ENCODE measurements around the gene LRP1B.
"Not testable (repeated sequence)": the region's sequence is repeated elsewhere in the genome, so short reads cannot be mapped to it uniquely, and the experiment has no call there.

LRP1B gene

DNA sequence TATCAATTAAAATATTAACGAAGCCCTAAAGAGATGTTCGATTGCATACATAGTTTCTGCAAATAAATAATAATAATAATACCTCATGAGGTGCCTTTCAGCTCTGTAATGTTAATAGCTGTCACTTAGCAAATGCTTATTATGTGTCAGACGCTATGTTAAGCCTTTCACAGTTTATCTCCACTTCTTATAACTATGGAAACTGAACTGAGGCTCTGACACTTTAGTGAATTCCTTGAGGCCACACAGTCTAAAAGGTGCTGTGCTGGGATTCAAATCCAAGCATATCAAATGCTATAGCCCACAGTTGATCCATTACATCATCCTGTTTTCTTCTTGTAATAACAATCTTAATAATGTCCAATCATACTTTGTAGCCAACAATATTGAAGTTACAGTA, 1779.1 kb downstream of the LRP1B start:
- Histone ChIP-seq H3K79me2 (ENCODE audit: control insufficient read depth, insufficient read depth, low read length) (no peaks in the 10 kb centered on the region), H3K9ac (ENCODE audit: low read length) (no peak overlapping the region), H3K4me2 (ENCODE audit: low read length) (no peak overlapping the region), H2BK15ac (replicated peaks; ENCODE audit: low read depth) (no peak overlapping the region), H3K56ac (ENCODE audit: low read length) (no peak overlapping the region), H3K79me1 (ENCODE audit: low read length) (no peaks in the 10 kb centered on the region), H3K4ac (ENCODE audit: low read depth, low read length) (no peak overlapping the region), H2BK120ac (ENCODE audit: low read depth, low read length) (no peak overlapping the region), H4K5ac (ENCODE audit: low read length) (no peak overlapping the region), H2AK5ac (ENCODE audit: low read length) (no peak overlapping the region), H3K4me3 (ENCODE audit: low read length) (no peak overlapping the region), H3K27me3 (ENCODE audit: insufficient read depth, low read length, poor library complexity) (no peaks in the 10 kb centered on the region), H4K8ac (ENCODE audit: low read depth, low read length) (no peak overlapping the region), H3K23ac (ENCODE audit: low read length) (no peak overlapping the region), H3K4me1 (ENCODE audit: control insufficient read depth, low read depth, low read length) (peaks cover 2% of the 10 kb centered on the region), H3K36me3 (ENCODE audit: control insufficient read depth, insufficient read depth, low read length) (no peaks in the 10 kb centered on the region), H3K18ac (ENCODE audit: low read length) (no peak overlapping the region), H2BK5ac (ENCODE audit: low read length) (no peak overlapping the region), H3K27ac (ENCODE audit: low read depth, low read length) (no peak overlapping the region)
- no CpG with 5 or more reads among the region's 3 CpGs for WGBS (ENCODE audit: extremely low coverage, insufficient coverage, low lambda C conversion rate)
- peak; percentile 87 for DNase-seq

DNA sequence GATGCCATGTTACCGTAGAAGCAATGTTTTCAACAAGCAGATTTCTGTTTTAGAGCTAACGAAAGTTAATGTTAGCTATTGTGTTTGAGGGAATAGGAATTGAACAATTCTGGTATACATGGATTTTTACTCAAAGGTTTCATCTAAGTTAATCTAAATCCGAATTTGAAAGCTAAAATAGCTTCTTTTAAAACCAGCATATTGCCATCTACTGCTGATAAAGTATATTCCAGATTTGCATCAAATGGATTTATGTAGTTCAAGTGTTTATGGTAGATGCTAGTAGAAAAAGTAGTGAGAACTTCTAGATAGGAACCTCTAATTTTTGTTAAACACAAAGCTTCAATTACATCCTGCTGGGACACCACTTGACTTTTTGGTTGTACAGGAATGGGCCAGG, 1781.1 kb downstream of the LRP1B start:
- Histone ChIP-seq H3K79me1 (ENCODE audit: low read length) (no peaks in the 10 kb centered on the region), H3K4me3 (ENCODE audit: low read length) (no peak overlapping the region), H3K23ac (ENCODE audit: low read length) (no peak overlapping the region), H2BK120ac (ENCODE audit: low read depth, low read length) (no peak overlapping the region), H3K36me3 (ENCODE audit: control insufficient read depth, insufficient read depth, low read length) (no peaks in the 10 kb centered on the region), H3K18ac (ENCODE audit: low read length) (no peak overlapping the region), H3K4me2 (ENCODE audit: low read length) (no peak overlapping the region), H3K9ac (ENCODE audit: low read length) (no peak overlapping the region), H3K56ac (ENCODE audit: low read length) (no peak overlapping the region), H2BK15ac (replicated peaks; ENCODE audit: low read depth) (no peak overlapping the region), H3K27me3 (ENCODE audit: insufficient read depth, low read length, poor library complexity) (no peaks in the 10 kb centered on the region), H4K5ac (ENCODE audit: low read length) (no peak overlapping the region), H2AK5ac (ENCODE audit: low read length) (no peak overlapping the region), H2BK5ac (ENCODE audit: low read length) (no peak overlapping the region), H3K4ac (ENCODE audit: low read depth, low read length) (no peak overlapping the region), H4K8ac (ENCODE audit: low read depth, low read length) (no peak overlapping the region), H3K4me1 (ENCODE audit: control insufficient read depth, low read depth, low read length) (peaks cover 2% of the 10 kb centered on the region), H3K27ac (ENCODE audit: low read depth, low read length) (no peak overlapping the region), H3K79me2 (ENCODE audit: control insufficient read depth, insufficient read depth, low read length) (no peaks in the 10 kb centered on the region)
- peak; percentile 18 for DNase-seq
- no CpG with 5 or more reads among the region's 3 CpGs for WGBS (ENCODE audit: extremely low coverage, insufficient coverage, low lambda C conversion rate)

DNA sequence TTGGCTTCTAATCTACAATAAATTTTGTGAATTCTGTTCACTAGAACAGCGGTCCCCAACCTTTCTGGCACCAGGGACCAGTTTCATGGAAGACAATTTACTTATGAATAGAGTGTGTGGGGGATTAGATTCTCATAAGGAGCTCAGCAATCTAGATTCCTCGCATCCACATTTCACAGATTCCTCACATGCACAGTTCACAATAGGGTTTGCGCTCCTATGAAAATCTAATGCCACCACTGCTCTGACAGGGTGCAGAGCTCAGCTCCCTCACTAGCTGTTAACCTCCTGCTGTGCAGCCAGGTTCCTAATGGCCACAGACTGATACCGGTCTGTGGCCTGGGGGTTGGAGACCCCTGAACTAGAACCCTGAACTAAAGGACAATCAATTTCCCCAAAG, 1782.0 kb downstream of the LRP1B start:
- Histone ChIP-seq H3K18ac (ENCODE audit: low read length) (no peak overlapping the region), H3K4me1 (ENCODE audit: control insufficient read depth, low read depth, low read length) (peaks cover 2% of the 10 kb centered on the region), H4K8ac (ENCODE audit: low read depth, low read length) (no peak overlapping the region), H3K23ac (ENCODE audit: low read length) (no peak overlapping the region), H2AK5ac (ENCODE audit: low read length) (no peak overlapping the region), H3K27me3 (ENCODE audit: insufficient read depth, low read length, poor library complexity) (no peaks in the 10 kb centered on the region), H2BK15ac (replicated peaks; ENCODE audit: low read depth) (no peak overlapping the region), H3K27ac (ENCODE audit: low read depth, low read length) (no peak overlapping the region), H3K4me2 (ENCODE audit: low read length) (no peak overlapping the region), H3K79me1 (ENCODE audit: low read length) (no peaks in the 10 kb centered on the region), H3K56ac (ENCODE audit: low read length) (no peak overlapping the region), H4K5ac (ENCODE audit: low read length) (no peak overlapping the region), H2BK5ac (ENCODE audit: low read length) (no peak overlapping the region), H3K79me2 (ENCODE audit: control insufficient read depth, insufficient read depth, low read length) (no peaks in the 10 kb centered on the region), H2BK120ac (ENCODE audit: low read depth, low read length) (no peak overlapping the region), H3K9ac (ENCODE audit: low read length) (no peak overlapping the region), H3K4ac (ENCODE audit: low read depth, low read length) (no peak overlapping the region), H3K4me3 (ENCODE audit: low read length) (no peak overlapping the region), H3K36me3 (ENCODE audit: control insufficient read depth, insufficient read depth, low read length) (no peaks in the 10 kb centered on the region)
- DNase-seq = peak; percentile 73
- no CpG with 5 or more reads among the region's 4 CpGs for WGBS (ENCODE audit: extremely low coverage, insufficient coverage, low lambda C conversion rate)

DNA sequence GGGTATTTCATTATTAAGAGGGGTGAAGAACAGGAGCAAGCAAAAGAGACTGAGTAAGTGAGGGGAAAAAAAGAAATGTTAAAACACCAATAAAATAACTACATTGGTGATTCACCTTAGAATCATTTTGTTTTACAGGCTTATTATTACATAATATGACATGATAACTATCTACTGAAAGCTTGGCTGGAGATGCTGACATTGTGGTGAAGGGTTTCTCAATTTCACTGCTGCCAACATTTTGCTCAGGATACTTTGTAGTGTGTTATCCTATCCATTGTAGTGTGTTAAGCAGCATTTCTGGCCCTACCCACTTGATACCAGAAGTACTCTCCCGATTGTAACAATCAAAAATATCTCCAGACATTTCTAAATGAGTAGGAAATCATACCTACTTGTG, 1786.0 kb downstream of the LRP1B start:
- no peak overlapping the region for H2BK120ac ChIP-seq (ENCODE audit: low read depth, low read length)
- DNase-seq = no peak
- no peaks in the 10 kb centered on the region for H3K79me1 ChIP-seq (ENCODE audit: low read length)
- H3K27ac ChIP-seq (ENCODE audit: low read depth, low read length) = no peak overlapping the region
- H2AK5ac ChIP-seq (ENCODE audit: low read length) = no peak overlapping the region
- no peak overlapping the region for H4K8ac ChIP-seq (ENCODE audit: low read depth, low read length)
- H3K9ac ChIP-seq (ENCODE audit: low read length) = no peak overlapping the region
- peaks cover 2% of the 10 kb centered on the region for H3K4me1 ChIP-seq (ENCODE audit: control insufficient read depth, low read depth, low read length)
- H2BK15ac ChIP-seq (replicated peaks; ENCODE audit: low read depth) = no peak overlapping the region
- H3K23ac ChIP-seq (ENCODE audit: low read length) = no peak overlapping the region
- H3K27me3 ChIP-seq (ENCODE audit: insufficient read depth, low read length, poor library complexity) = no peaks in the 10 kb centered on the region
- H4K5ac ChIP-seq (ENCODE audit: low read length) = no peak overlapping the region
- H3K4me2 ChIP-seq (ENCODE audit: low read length) = no peak overlapping the region
- no peak overlapping the region for H3K4ac ChIP-seq (ENCODE audit: low read depth, low read length)
- no peaks in the 10 kb centered on the region for H3K36me3 ChIP-seq (ENCODE audit: control insufficient read depth, insufficient read depth, low read length)
- H3K18ac ChIP-seq (ENCODE audit: low read length) = no peak overlapping the region
- no peaks in the 10 kb centered on the region for H3K79me2 ChIP-seq (ENCODE audit: control insufficient read depth, insufficient read depth, low read length)
- no peak overlapping the region for H3K4me3 ChIP-seq (ENCODE audit: low read length)
- no peak overlapping the region for H2BK5ac ChIP-seq (ENCODE audit: low read length)
- H3K56ac ChIP-seq (ENCODE audit: low read length) = no peak overlapping the region
- no CpG with 5 or more reads among the region's 1 CpG for WGBS (ENCODE audit: extremely low coverage, insufficient coverage, low lambda C conversion rate)

DNA sequence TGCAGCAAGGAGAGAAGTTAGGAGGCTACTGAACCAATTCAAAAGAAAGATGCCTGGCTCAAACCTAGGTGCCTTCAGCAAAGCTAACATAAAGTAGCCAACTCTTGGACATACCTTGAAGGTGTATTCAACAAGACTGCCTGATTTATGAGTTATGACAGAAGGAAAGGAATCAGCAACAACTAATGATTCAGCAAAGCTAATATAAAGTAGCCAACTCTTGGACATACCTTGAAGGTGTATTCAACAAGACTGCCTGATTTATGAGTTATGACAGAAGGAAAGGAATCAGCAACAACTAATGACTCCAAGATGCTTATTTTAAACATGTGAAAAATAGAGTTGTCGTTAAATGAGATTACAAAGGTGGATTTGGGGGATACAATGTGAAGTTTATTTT, 1786.5 kb downstream of the LRP1B start:
- not testable (repeated sequence) for H3K56ac ChIP-seq (ENCODE audit: low read length); H3K4me1 ChIP-seq (ENCODE audit: control insufficient read depth, low read depth, low read length); H3K4me3 ChIP-seq (ENCODE audit: low read length); H4K8ac ChIP-seq (ENCODE audit: low read depth, low read length); DNase-seq; H3K4ac ChIP-seq (ENCODE audit: low read depth, low read length); H3K79me2 ChIP-seq (ENCODE audit: control insufficient read depth, insufficient read depth, low read length); H2BK120ac ChIP-seq (ENCODE audit: low read depth, low read length); H3K27ac ChIP-seq (ENCODE audit: low read depth, low read length); H2AK5ac ChIP-seq (ENCODE audit: low read length); H3K4me2 ChIP-seq (ENCODE audit: low read length); H3K27me3 ChIP-seq (ENCODE audit: insufficient read depth, low read length, poor library complexity); H2BK15ac ChIP-seq (replicated peaks; ENCODE audit: low read depth); H3K9ac ChIP-seq (ENCODE audit: low read length); H3K18ac ChIP-seq (ENCODE audit: low read length); H3K36me3 ChIP-seq (ENCODE audit: control insufficient read depth, insufficient read depth, low read length); H4K5ac ChIP-seq (ENCODE audit: low read length); H2BK5ac ChIP-seq (ENCODE audit: low read length); H3K79me1 ChIP-seq (ENCODE audit: low read length); H3K23ac ChIP-seq (ENCODE audit: low read length)
- WGBS (ENCODE audit: extremely low coverage, insufficient coverage, low lambda C conversion rate) = 100% methylated on average over 1 of the region's 1 CpG

DNA sequence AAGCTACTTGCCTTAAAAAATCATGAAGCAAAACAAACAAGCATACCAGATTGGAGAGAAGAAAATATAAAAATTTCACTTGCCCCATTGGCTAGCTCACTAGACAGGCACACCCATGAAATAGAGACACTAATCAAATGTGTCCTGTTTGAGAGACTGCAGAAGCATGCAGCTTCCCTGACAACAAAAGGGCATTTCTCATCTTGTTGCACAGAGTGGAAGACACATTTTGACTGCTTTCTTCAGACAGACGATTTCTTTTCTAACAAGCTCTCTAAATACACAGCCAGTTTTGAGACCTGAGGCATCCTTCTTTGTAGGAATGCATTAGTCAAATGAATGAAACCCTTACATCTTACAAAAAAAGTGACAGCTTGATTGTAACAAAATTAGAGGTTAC, 1792.0 kb downstream of the LRP1B start:
- H2BK5ac ChIP-seq (ENCODE audit: low read length) = no peak overlapping the region
- H2BK120ac ChIP-seq (ENCODE audit: low read depth, low read length) = no peak overlapping the region
- no peaks in the 10 kb centered on the region for H3K79me1 ChIP-seq (ENCODE audit: low read length)
- no peak overlapping the region for H3K4ac ChIP-seq (ENCODE audit: low read depth, low read length)
- no peak overlapping the region for H3K4me2 ChIP-seq (ENCODE audit: low read length)
- H3K9ac ChIP-seq (ENCODE audit: low read length) = no peak overlapping the region
- no peak overlapping the region for H3K56ac ChIP-seq (ENCODE audit: low read length)
- H3K18ac ChIP-seq (ENCODE audit: low read length) = no peak overlapping the region
- DNase-seq = no peak
- no peaks in the 10 kb centered on the region for H3K27me3 ChIP-seq (ENCODE audit: insufficient read depth, low read length, poor library complexity)
- WGBS (ENCODE audit: extremely low coverage, insufficient coverage, low lambda C conversion rate) = no CpG with 5 or more reads among the region's 1 CpG
- H3K4me3 ChIP-seq (ENCODE audit: low read length) = no peak overlapping the region
- H3K36me3 ChIP-seq (ENCODE audit: control insufficient read depth, insufficient read depth, low read length) = no peaks in the 10 kb centered on the region
- H3K23ac ChIP-seq (ENCODE audit: low read length) = no peak overlapping the region
- no peak overlapping the region for H3K27ac ChIP-seq (ENCODE audit: low read depth, low read length)
- no peak overlapping the region for H2AK5ac ChIP-seq (ENCODE audit: low read length)
- no peak overlapping the region for H2BK15ac ChIP-seq (replicated peaks; ENCODE audit: low read depth)
- H4K8ac ChIP-seq (ENCODE audit: low read depth, low read length) = no peak overlapping the region
- no peaks in the 10 kb centered on the region for H3K4me1 ChIP-seq (ENCODE audit: control insufficient read depth, low read depth, low read length)
- no peak overlapping the region for H4K5ac ChIP-seq (ENCODE audit: low read length)
- H3K79me2 ChIP-seq (ENCODE audit: control insufficient read depth, insufficient read depth, low read length) = no peaks in the 10 kb centered on the region
